ENCODE measurements around the gene ERMN.
A peak's percentile ranks its signal among the peaks of the same experiment; 100 is the strongest.

The ERMN gene

DNA sequence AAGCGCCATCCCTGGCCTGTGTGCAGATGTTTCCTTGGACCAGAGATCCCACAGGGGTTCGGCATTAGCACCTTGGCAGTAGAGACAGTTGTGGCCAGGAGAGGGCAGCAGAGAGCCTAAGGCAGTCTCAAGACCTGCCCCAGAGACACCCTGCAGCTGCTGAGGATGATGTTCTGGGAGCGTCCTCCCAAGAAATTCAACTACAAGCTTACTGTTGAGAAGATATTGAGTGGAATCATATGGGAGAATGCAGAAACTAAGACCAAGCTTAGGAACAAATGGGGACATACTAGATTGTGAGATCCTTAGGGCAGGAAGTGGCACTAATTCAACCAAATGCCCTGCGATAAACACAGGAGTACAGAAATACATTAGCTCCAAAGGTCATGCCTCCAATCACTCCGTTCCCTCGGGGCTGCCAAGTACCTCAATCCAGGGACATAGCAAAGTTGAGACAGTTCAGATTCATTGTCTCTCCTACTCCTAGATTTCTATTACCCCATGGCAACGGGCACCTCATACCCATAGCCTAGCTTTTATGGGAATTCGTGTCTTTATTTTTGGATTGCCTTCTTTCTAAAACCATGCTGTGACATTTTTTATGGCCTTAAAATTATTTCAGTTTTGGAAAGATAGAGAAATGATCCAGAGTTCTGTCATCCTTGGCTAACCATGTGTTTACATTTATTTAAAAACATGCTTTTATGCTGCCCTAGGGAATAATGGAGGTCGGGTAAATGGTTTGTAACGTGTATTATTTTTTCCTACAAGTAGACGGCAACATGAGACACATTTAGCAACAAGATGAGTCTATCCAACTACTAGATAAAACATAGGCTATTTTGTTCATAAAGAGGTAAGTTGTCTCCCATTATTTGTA lies 2.2 kb upstream of the ERMN start:
- peak; percentile 79 for DNase-seq

- no peak for DNase-seq
Measured at GRCh38 chr2:157327200-157327599, 1.6 kb upstream of the ERMN start.

DNA sequence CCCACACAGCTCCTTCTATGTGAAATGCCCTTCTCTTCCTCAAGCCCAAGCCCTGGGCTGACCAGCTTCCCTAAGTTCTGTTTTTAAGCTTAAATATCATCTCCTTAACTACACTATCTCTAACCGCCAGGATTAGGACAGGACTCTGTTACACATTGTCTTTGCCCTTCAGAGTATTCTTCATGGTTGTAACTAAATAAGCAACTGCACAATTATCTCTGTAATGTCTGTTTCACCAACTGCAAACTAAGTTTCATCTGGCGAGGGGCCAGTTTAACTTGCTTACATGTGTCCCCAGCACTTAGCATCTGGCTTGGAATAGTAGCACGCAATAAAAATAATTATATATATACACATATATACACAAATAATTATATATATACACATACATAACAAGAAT lies 1.1 kb upstream of the ERMN start:
- no peak for DNase-seq

DNA sequence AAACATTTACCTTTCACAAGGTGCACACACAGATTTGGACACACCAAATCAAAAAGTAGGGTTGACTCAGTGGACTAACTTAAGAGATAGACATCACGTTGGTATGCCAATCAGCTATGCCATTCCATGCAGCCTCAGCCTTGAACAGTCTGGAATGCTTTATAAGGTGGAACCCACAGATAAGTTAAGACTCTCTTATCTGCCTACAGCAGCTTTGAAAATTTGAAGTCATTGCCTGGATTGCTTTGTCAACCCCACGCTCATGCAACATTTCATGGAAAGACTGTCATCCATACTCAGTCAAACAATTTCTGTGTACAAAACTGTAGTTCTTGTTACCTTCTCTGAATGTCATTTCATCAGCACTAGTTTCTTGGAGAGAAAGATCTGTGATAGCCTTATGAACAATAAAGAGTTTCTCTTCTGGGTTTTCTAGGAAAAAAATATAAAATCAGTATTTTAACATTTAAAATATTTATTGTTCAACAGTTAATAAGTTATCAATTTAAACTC lies 1.2 kb downstream of the ERMN start:
- no peak for DNase-seq

GRCh38 chr2:157322432-157322831 lies 3.2 kb downstream of the ERMN start:
- no peak for DNase-seq

GRCh38 chr2:157321466-157321865 lies 4.2 kb downstream of the ERMN start:
- no peak for DNase-seq

GRCh38 chr2:157320409-157320808 lies 5.2 kb downstream of the ERMN start:
- no peak for DNase-seq

DNA sequence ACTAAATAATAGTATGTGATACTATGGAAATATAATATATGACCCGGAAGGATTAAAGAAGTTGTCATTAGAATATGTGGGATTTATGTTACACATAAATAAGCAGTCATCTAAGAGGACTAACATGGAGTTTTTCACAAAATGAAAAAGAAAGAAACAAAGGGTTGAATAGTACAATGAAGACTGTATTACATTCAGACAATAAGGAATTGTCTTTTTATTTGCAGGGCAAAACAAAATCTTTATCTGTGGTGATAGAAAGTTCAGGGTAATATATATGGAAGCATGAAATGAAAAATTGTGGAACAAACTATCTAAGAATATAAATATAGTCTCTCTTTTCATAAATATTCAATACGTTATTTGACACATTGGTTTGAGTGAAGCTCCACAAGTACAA lies 5.8 kb downstream of the ERMN start:
- DNase-seq: no peak

GRCh38 chr2:157318884-157319283 lies 6.7 kb downstream of the ERMN start:
- no peak for DNase-seq

GRCh38 chr2:157315901-157316300 lies 9.7 kb downstream of the ERMN start:
- no peak for DNase-seq

DNA sequence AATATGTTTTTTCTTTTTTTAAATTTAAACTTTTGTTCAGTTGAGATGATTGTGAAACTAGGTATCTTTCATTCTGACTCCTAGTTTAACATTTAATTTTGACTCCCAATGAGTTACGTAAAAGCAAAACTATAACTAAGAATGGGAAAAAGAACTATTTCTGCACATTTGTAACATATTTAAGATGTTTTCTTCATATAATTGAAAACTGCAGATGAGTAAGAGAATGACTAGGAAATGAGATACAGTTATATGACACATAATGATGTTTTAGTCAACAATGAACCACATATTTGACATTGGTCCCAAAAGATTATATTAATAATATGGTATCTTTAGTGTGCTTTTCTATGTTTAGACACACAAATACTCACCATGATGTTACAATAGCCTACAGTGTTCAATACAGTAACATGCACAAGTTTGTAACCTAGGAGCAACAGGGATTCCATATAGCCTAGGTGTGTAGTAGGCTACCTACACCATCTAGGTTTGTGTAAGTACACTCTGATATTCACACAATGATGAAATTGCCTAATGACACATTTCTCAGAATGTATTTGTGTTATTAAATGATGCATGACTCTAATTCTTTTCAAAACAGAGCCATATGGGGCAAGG lies 12.6 kb downstream of the ERMN start:
- no peak for DNase-seq

DNA sequence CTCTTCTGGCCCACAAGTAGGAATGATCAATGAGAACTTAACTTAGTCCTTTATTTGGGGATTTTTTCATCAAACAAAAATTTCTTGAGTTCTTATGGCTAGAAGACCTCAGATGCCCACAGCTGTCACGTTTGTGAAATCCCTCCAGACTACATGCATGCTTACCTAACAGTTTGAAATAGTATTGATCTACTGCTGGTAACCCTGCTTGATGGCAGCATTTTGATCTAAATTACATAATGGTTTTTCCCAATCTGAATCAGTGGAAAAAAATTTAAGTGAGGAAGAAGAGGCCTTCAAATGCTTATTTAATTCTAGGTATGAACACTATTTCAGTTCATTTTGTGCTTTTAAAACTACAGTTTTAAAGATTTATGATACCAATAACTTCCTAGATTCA lies 13.9 kb downstream of the ERMN start:
- DNase-seq: no peak

- no peak for DNase-seq
Measured at GRCh38 chr2:157309878-157310277, 15.7 kb downstream of the ERMN start.

DNA sequence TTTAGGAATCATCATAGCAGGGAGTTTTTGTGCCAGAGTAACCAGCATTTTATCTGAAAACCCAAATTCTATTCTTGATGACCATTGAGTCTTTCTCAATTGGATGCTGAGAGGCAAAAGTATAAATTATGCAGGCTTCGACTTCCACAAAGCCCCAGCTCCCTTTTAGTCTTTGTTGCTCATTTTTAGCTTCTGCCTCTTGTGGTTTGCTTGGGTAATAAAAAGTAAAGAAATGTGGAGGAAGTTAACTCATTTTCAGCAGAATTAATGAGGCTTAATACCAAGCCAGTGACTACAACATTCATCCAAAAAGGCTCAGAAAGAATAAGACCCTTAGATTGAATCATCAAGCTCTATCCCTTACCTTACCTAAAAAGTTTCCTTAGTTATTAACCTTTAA lies 18.6 kb downstream of the ERMN start:
- no peak for DNase-seq

DNA sequence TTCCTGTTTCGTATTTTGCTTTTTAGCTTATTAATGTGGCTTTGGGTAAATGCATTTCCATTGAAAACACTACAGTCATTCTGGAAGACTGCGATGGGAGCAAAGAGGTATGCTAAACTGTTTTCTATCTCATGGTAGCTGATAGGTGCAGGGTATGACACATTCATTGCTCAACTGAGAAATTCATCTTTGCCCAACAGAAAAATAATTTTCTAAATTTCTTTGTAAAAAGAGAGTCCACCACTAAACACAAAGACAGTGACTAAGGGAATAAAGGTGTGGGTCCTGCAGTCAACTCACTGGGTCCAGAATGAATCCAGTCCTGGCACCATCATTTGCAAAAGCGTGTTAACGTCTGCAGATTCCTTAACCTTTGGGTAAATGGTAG lies 19.9 kb downstream of the ERMN start:
- DNase-seq: no peak

GRCh38 chr2:157304811-157305722 lies 20.6 kb downstream of the ERMN start:
- no peak for DNase-seq

- no peak for DNase-seq
Measured at GRCh38 chr2:157303612-157304011, 22.0 kb downstream of the ERMN start.

DNA sequence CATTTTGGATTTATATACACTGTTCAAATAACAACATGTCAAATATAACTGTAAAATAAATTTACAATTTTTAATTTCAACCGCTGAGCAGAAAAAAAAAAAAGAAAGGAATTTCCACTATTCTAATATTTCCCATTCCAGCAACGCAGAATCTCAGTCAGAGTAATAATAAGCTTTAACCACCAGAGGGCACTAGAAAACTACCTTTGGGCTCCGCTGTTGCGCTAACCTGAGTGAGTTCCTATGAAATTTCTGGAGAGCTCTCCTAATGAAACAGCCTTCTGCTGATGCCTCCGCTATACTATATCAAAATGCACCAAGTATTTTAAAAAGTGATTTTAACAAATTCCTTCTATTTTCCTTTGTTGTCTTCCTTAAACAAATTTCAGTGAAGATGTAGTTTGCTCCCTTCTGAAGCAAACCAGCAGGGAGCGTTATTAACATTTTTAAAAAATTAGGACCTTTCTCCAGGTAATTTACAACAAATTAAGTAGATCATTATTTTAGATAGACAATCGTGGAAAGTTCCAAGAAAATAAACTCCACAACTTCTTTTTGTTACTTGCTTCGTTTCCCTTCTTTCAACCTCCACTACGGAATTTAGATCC lies 23.0 kb downstream of the ERMN start:
- peak; percentile 7 for DNase-seq

DNA sequence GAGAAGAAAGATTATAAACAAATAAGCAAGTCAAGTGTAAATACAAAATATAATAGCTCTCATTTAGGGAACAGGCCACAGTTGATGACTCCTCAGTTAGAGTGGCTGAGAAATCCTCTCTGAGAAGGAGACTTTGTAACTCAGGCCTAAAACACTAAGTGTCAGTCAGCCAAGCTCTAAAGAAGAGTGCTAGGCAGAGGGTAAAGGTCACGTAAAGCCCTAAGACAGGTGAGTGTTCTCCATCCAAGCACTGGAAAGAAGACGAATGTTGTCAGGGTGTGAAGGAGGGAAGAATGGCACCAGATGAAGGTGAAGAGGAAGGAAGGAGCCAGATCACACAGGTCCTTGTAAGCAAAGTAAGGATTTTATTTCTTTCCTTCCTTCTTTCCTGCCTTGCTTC lies 24.3 kb downstream of the ERMN start:
- no peak for DNase-seq

GRCh38 chr2:157296958-157297357 lies 28.7 kb downstream of the ERMN start:
- no peak for DNase-seq

- DNase-seq: no peak
Measured at GRCh38 chr2:157296490-157296889, 29.1 kb downstream of the ERMN start.

DNA sequence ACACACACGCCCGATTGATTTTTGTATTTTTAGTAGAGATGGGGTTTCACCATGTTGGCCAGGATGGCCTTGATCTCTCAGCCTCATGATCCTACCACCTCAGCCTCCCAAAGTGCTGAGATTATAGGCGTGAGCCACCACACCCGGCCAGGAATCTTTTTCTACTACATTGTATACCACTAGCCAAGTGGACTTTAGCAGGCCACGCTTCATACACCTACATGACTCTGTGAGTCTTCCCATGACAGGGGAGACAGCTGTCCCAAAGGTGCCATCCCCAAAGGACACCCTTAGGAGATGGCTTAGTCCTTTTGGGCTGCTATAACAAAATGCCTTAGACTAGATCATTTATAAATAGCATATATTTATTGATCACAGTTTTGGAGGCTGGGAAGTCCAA lies 32.8 kb downstream of the ERMN start:
- DNase-seq: no peak

- DNase-seq: no peak
Measured at GRCh38 chr2:157291018-157291417, 34.6 kb downstream of the ERMN start.

All from effector CD8-positive, alpha-beta T cell (primary cell).